ENCODE measurements around the gene HAAO. TPM values are rescaled to one million over a fixed set of nuclear protein-coding genes. Genes with fewer than 3 reads are reported as not detected.

HAAO gene
- total RNA-seq, 1 donor from 2014 or later = 10.0 TPM

DNA sequence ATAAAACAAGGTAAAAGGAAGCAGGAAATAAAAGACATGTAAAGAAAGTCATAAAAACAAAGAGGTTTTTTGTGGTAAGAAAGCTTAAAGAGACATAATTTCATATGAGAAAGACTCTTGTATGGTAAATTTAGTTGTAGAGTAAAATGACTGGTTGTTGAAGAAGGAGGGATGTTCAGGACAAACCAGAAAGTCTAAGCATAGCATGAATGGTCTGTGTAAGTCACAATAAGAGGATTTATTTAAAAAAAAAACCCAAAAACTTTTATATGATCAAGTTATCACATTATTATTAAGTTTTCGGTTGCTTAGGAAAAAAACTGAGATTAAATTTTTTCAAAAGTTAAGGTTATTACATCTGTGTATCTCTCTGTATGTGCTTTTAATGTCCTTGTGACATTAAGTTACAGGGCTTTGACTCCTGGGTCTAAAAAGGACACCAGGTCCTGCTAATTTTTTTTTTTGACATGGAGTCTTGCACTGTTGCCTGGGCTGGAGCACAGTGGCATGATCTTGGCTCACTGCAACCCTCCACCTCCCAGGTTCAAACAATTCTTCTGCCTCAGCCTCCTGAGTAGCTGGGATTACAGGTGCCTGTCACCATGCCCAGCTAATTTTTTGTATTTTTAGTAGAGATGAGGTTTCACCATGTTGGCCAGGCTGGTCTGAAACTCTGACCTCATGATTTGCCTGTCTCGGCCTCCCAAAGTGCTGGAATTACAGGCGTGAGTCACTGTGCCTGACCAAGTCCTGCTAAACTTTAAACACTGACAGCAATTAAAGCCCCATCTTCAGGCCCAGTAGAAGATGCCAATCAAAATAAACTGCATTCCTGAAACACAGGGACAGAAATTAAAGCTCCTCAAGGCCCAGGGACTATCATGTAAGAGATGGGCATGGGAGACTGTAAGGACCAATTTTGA lies 14.2 kb downstream of the HAAO start:
- no peak overlapping the region for H3K4me3 Mint-ChIP-seq
- peaks cover under 1% of the 10 kb centered on the region for H3K9me3 Mint-ChIP-seq
- TF ChIP-seq, protein P1, sequence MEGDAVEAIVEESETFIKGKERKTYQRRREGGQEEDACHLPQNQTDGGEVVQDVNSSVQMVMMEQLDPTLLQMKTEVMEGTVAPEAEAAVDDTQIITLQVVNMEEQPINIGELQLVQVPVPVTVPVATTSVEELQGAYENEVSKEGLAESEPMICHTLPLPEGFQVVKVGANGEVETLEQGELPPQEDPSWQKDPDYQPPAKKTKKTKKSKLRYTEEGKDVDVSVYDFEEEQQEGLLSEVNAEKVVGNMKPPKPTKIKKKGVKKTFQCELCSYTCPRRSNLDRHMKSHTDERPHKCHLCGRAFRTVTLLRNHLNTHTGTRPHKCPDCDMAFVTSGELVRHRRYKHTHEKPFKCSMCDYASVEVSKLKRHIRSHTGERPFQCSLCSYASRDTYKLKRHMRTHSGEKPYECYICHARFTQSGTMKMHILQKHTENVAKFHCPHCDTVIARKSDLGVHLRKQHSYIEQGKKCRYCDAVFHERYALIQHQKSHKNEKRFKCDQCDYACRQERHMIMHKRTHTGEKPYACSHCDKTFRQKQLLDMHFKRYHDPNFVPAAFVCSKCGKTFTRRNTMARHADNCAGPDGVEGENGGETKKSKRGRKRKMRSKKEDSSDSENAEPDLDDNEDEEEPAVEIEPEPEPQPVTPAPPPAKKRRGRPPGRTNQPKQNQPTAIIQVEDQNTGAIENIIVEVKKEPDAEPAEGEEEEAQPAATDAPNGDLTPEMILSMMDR (conservative IDR thresholded peaks at IDR 0.05) = no peak
- peaks cover 3% of the 10 kb centered on the region for H3K36me3 Mint-ChIP-seq
- H3K4me1 Mint-ChIP-seq (ENCODE audit: unreplicated experiment) = peaks cover 1% of the 10 kb centered on the region
- no peak for DNase-seq (ENCODE audit: extremely low spot score, unreplicated experiment)
- H3K27ac Mint-ChIP-seq = no peak overlapping the region
- no peaks in the 10 kb centered on the region for H3K27me3 Mint-ChIP-seq

DNA sequence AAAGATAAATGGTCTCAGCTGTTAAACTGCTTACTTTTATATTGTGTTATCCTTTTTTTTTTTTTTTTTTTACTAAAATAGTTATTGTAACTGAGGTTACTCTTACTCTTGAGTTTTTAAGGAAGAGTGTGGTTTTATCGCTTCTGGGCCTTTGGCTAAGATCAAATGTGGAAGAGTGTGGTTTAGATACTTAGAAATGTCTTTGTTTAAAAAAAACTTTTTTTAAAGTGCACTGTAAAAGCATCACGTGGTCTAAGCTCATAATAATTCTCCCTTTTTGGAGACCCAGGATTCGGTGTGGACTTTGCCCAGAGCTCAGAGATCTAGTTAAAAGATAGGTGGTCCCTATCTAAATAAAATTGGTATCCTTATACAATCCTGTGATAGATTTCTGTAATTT lies 16.6 kb downstream of the HAAO start:
- DNase-seq (ENCODE audit: extremely low spot score, unreplicated experiment) = no peak
- no peaks in the 10 kb centered on the region for H3K36me3 Mint-ChIP-seq
- no peaks in the 10 kb centered on the region for H3K27me3 Mint-ChIP-seq
- TF ChIP-seq, protein P1 (conservative IDR thresholded peaks at IDR 0.05) = no peak
- peaks cover 5% of the 10 kb centered on the region for H3K4me1 Mint-ChIP-seq (ENCODE audit: unreplicated experiment)
- H3K4me3 Mint-ChIP-seq = no peak overlapping the region
- H3K27ac Mint-ChIP-seq = no peak overlapping the region
- H3K9me3 Mint-ChIP-seq = peaks cover 4% of the 10 kb centered on the region

DNA sequence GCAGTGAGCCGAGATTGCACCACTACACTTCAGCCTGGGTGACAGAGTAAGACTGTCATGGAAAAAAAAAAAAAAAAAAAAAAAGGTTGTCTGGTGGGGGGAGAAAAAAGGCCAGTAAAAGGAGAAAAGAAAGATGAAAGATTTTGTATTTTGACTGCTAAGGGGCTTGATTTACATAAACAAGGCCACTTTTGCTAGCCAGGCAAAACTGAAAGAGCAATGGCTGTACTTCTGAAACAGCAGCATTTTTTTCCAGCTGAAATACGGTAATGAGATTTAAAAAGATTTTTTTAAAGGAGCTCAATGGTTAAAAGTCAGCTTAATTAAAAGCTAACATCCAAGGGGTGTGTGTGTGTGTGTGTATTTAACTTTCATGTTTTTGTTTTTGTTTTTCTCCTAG lies 17.2 kb downstream of the HAAO start:
- no peaks in the 10 kb centered on the region for H3K36me3 Mint-ChIP-seq
- TF ChIP-seq, protein P1 (conservative IDR thresholded peaks at IDR 0.05) = no peak
- DNase-seq (ENCODE audit: extremely low spot score, unreplicated experiment) = no peak
- peaks cover 4% of the 10 kb centered on the region for H3K9me3 Mint-ChIP-seq
- H3K27me3 Mint-ChIP-seq = no peaks in the 10 kb centered on the region
- no peak overlapping the region for H3K27ac Mint-ChIP-seq
- H3K4me1 Mint-ChIP-seq (ENCODE audit: unreplicated experiment) = peaks cover 5% of the 10 kb centered on the region
- H3K4me3 Mint-ChIP-seq = no peak overlapping the region

DNA sequence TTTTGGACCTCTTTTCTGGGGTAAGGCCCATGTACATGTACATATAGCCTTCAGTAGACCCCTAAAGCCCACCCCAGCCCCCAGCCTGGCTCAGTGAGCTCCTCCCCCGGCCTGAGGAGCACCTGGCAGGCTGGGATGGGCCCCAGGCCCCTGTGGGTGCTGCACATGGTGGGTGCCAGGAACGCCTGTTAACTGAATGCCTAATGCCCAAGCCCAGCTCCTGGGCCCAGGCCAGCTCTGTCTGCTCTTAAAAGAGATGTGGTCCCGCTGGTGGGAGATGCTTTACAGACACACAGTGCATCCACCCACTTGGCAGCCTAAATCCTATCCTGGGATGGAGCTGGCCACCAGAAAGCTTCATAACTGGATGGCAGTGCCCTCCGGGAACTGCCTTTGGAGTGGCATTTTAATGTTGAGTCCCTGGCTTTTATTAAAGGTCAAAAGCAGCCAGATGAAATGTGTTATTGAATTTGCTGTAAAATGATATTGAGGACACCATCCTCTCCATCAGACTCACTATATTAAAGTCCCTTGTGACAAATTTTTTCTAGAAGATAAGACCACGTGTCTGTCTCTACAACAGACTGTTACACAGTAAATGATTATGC lies 20.7 kb downstream of the HAAO start:
- Mint-ChIP-seq H3K36me3 (no peaks in the 10 kb centered on the region), H3K27ac (no peak overlapping the region), H3K4me3 (no peak overlapping the region), H3K4me1 (ENCODE audit: unreplicated experiment) (peaks cover 5% of the 10 kb centered on the region), H3K9me3 (peaks cover 4% of the 10 kb centered on the region), H3K27me3 (no peaks in the 10 kb centered on the region)
- no peak for DNase-seq (ENCODE audit: extremely low spot score, unreplicated experiment)
- TF ChIP-seq, protein P1 (conservative IDR thresholded peaks at IDR 0.05) = no peak

DNA sequence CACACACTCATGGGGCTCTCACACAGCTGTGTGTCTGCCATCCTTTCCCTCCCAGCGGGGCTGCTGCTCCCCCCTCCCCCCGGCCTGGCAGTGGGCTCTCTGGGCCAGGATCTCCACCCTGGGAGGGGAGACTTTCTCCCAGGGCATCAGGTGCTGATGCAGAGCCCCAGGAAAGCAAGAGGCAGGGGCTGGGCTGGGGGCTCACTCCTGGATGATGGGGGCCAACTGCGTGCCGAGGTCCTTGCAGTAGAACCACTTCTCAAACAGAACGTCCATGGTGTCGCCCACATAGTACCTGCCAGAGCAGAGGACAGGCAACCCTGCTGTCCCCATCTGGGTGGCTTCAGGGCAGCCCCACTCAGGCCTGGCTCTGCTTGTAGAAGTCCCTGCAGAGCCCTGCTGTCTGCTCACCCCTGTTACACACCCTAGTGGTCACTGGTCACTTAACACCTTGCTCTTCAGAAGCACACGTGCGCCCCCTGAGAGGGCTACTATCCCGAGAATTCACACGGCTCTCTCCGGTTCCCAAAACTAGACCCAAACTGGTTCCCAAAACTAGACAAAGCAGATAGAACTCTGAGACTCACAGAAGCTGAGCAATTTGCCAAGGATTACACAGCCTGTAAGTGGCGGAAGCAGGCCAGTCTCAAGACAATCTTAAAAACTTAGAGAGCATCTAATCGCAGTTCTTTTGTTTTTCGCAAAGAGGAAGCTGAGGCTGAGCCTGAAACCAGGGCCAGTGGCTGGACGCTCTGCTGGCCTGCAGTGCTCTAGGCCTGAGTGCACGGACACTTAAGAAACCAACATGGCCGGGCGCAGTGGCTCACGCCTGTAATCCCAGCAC lies 21.9 kb downstream of the HAAO start:
- DNase-seq (ENCODE audit: extremely low spot score, unreplicated experiment) = no peak
- Mint-ChIP-seq H3K27ac (no peak overlapping the region), H3K36me3 (no peaks in the 10 kb centered on the region), H3K4me1 (ENCODE audit: unreplicated experiment) (peaks cover 5% of the 10 kb centered on the region), H3K9me3 (peaks cover 4% of the 10 kb centered on the region), H3K27me3 (no peaks in the 10 kb centered on the region), H3K4me3 (no peak overlapping the region)
- TF ChIP-seq, protein P1 (conservative IDR thresholded peaks at IDR 0.05) = peak; percentile 64
